ENCODE measurements around the gene ESPN.
A peak's percentile ranks its signal among the peaks of the same experiment; 100 is the strongest.
"Not testable (repeated sequence)": the region's sequence is repeated elsewhere in the genome, so short reads cannot be mapped to it uniquely, and the experiment has no call there.

Gene ESPN, protein sequence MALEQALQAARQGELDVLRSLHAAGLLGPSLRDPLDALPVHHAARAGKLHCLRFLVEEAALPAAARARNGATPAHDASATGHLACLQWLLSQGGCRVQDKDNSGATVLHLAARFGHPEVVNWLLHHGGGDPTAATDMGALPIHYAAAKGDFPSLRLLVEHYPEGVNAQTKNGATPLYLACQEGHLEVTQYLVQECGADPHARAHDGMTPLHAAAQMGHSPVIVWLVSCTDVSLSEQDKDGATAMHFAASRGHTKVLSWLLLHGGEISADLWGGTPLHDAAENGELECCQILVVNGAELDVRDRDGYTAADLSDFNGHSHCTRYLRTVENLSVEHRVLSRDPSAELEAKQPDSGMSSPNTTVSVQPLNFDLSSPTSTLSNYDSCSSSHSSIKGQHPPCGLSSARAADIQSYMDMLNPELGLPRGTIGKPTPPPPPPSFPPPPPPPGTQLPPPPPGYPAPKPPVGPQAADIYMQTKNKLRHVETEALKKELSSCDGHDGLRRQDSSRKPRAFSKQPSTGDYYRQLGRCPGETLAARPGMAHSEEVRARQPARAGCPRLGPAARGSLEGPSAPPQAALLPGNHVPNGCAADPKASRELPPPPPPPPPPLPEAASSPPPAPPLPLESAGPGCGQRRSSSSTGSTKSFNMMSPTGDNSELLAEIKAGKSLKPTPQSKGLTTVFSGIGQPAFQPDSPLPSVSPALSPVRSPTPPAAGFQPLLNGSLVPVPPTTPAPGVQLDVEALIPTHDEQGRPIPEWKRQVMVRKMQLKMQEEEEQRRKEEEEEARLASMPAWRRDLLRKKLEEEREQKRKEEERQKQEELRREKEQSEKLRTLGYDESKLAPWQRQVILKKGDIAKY

DNA sequence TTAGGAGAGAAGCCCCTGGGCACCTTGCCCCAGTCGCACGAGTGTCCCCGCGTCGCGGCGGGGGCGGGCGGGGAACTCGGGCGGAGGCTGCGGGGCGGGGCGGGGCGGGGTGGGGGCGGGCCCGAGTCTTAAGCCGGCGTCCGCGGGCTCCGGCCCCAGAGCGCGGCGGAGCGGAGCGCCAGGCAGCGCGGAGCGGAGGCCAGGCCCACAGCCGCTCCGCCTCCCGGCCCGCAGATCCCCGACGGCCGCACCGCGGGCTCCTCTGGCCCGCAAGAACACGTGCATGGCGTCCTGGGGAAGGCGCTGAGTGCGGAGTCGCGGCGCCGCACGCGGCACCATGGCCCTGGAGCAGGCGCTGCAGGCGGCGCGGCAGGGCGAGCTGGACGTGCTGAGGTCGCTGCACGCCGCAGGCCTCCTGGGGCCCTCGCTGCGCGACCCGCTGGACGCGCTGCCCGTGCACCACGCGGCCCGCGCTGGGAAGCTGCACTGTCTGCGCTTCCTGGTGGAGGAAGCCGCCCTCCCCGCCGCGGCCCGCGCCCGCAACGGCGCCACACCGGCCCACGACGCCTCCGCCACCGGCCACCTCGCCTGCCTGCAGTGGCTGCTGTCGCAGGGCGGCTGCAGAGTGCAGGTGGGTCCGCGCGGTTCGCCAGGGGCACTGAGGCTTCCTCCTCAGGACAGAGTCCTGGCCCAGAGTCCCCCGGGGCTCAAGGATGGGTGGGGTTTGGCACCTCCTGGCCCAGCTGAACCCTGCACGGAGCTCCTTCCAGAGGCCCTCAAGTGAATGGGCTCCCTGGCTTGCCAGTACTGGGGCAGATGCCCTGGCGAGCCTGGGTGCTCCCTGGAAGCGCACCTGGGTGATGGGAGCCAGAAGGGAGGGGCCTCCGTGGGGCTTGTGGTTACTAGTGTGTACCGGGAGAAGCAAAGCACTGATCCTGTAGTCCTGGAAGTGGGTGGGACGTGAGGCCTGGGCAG, at the start of gene ESPN:
ESPN (plus strand) TSS at position 158 of the 975 bp plus-strand sequence; CDS start at position 338, 180 bp downstream.
- DNase-seq (ENCODE audit: low read depth): no peak

DNA sequence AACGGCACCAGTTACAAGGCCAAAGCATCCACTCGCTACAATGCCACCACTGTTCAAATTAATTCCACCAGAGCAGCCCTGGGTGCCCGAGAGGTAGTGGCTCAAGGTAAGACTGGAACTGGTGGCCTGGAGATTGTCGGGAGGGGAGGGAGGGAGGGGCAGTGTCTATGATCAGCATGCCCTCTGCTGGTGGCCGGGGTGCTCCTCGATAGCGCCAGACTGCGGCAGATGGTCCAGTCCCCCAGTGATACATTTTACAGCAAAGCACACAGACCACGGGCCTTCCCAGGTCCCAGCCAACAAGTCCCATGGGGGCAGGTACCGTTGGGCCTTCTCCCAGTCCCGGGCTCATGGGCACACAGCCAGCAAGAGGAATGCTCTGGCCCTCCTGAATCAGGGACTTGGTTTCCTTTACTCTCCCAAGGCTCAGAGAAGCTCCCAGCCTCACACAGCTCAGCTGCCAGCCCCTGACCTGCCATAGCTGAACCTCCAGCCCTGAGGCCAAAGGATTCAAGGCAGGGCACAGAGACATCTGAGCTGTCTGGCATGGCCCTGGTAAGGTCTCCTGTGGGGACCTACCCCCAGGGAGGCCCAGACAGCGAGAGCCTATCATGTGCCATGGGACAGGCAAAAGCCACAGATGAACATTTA, 46.4 kb upstream of the ESPN start:
- no peak for DNase-seq (ENCODE audit: low read depth)

DNA sequence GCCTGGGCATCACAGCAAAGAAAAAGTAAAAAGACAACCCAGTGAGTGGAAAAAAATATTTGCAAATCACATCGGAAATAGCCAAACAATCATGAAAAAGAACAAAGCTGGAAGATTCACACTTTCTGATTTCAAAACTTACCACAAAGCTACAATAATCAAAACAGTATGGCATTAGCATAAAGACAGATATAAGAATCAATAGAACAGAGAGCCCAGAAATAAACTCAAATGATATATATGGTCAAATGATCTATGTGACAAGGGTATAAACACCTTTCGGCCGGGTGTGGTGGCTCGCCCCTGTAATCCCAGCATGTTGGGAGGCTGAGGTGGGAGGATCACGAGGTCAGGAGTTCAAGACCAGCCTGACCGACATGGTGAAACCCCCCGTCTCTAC, 44.5 kb upstream of the ESPN start:
- DNase-seq (ENCODE audit: low read depth): no peak

DNA sequence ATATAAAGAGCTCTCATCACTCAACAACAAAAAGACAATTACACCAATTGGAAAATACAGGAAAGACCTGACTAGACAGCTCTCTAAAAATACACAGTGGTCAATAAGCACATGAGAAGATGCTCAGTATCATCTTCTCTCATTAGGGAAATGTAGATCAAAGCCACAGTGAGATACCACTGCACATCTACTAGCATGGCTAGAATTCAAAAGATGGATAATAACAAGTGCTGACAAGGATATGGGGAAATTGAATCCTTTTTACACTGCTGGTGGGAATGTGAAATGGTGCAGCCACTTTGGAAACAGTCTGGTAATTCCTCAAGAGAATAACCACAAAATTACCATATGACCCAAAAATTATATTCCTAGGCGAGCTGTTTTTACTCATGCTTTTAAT, 40.4 kb upstream of the ESPN start:
- DNase-seq (ENCODE audit: low read depth): no peak

DNA sequence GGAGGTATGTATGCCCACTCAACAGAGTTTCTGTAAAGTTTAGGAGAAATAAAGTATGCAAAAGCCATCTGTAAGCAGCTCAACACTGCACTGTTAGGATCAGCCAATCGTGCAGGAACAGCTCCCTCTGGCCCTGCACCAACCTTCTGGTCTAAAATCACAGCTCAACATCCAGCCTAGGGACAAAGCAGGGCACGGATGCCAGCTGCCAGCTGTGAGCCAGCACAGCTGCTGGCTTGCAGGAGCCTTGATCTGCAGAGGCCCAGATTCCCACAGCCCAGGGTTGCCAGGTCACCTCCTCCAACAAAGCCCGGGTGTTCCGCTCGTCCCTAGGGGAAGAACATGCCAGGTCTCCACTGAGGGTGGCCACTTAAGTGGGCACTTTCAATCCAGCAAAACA, 39.6 kb upstream of the ESPN start:
- no peak for DNase-seq (ENCODE audit: low read depth)

DNA sequence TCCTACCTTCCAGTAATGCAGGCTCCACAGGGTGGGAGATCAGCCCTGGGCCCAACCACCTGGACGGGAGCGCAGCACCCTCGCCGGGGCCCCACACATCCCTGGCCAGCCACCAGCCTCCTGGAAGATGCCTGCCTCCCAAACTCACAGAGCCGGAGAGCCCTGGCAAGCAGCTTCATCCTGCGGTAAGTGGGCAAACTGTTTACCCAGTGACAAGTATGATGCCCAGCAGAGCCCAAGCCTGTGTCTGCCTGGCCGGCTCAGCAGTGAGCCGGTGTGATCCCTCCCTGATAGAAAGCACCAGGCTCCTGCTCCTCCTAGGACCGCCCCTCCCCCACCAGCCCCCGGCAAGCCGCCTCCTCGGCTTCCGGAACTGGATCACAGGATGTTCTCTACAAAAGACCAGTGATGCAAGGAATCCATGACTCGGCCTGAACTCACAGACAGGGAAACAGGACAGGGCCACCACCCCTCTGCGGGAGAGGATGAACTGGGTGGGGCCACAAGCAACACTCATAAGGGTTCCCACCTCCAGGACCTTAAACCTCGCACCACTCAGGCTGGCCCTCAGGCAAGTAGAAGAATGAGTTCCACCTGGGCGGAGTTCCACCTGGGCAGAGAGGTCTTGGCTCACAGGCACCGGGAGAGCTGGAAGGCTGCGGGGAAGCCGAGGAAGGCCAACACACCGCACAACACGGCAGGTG, 38.9 kb upstream of the ESPN start:
- peak; percentile 20 for DNase-seq (ENCODE audit: low read depth)

DNA sequence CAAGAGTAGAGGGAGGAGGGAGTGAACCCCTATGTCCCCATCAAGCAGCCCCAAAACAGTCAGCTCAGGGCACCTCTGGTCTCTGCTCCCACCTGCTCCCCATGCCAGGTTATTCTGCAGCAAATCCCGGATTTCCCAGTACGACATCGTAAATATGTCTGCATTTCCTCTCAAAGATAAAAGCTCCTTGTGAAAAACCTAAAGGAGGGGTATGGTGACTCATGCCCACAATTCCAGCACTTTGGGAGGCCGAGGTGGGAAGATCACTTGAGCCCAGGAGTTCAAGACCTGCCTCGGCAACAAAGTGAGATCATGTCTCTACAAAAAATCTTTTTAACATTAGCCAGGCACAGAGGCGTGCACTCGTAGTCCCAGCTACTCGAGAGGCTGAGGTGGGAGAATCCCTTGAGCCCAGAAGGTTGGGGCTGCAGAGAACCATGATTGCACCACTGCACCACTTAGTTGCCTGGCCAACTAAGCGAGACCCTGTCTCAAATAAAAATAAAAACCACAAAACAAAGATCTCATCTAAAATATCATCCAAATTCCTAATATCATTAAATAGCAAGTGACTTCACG, 38.1 kb upstream of the ESPN start:
- DNase-seq (ENCODE audit: low read depth): no peak

DNA sequence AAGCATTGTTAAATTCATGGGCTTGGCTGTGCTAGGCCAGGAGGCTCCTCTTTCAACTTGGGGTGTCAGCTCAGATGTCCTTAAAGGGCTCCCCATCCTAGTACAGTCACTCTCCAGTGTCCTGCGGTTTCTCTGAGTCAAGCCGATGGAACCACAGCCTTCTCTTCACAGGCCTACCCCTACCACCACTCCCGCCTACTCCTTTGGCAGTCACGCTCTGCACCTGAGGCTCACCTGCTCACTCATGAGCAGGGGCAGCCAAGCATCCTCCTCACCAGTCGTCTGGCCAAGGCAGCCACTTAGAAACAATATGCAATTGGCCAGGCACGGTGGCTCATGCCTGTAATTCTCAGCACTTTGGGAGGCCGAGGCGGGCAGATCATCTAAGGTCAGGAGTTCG, 34.6 kb upstream of the ESPN start:
- no peak for DNase-seq (ENCODE audit: low read depth)

DNA sequence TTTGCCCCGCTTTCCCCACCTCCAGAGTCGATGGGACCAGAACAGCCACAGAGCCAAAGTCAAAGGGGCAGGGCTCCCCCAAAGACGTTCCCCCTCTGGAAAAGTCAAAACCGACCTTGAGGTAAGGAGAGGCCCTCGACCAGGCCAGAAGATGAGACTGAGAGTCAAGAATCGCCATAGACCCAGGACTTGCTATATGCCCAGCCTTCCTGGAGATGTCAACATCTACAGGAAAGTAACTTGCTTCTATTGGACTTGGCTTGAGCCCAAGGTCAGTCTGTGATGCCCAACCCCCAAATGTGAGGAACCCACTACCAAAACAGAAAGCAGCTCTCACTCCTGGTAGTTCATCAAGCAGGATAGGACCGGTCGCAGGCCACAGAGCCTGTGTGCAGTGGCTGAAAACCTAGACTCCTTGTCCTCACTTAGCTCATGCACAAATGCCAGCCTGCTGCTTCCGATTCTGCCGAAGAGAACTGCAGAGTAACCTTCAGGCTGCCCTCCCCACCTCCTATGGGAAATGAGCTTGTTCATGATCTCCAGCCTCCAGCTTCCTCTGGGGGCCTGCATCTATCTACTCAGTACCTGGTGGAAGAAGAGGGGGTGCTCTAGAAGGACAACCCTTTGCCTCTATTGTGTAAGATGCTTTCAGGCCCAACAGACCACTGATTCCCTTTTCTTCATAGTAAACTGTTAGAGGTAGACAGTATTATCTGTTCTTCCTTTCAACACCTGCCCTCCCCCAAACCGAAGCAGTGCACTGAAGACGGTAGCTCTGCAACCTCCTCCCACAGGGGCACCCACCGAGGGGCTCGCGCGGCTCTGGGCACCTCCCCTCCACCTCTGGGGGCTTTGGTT, 32.4 kb upstream of the ESPN start:
- no peak for DNase-seq (ENCODE audit: low read depth)

DNA sequence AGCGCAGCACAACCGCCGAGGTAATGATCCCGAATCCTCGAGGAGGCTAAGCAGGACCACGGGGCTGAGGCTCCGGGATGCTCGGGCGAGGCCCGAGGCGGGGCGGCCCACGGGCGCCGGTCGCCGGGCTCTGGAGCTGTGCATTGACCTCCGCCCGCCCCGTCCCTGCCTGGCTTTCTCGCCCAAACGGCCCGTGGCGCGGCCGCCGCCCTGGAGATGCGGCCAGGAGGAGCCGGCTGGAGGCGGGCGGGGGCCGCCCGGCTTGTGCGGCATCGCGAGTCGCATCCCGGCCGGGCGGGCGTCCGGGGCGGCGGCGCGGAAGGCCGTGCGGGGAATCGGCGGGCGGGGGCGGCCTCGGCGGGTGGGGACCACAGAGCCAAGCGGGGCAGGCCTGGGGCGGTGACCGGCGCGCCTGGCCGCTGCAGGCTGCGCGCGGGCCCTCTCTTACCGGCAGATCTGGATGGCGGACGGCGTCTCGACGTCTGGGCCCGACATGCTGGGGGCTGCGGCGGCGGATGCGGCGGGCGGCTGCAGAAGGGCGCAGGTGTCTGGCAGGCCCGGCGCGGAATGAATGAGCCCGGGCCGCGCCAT, 31.7 kb upstream of the ESPN start:
- DNase-seq (ENCODE audit: low read depth): no peak

DNA sequence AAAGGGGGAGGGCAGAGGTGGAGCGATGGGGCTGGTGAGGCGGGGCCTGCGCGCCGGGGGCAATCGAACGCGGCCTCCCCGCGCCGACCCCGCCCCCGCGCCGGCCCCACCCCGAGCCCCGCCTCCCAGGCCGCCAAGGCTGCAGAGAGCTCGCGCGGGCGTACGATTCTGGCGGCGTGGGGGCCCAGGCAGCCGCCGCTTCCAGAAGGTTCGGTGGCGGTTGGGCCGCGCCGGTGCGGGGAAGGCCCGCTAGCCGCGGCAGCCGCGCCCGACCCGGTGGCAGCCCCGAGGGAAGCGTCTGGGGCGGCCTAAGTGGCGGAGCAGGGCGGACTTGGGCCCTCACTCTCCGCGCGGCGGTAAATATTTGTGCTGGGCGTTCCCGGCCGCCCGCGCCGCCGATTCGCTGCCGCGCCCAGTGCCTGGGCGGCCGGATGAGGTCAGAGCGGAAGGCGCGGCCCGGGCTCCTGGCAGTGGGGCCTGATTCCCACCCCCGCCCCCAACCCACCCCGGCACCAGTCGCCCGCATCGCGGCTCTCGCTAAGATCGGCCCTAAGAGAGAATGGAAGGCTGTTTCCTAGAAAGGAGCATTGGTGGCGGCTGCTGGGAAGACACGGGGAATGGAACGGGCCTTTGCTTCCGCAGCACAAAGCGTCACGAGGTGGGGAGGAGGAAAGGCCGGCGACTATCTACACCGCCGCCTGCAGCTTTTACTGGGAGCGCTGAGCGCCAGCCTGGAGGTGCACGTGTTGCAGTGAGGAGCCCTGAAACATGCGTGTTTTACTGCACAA, 31.0 kb upstream of the ESPN start, which contains the start of gene ACOT7:
ACOT7 (minus strand) TSS at position 368 of the 788 bp plus-strand sequence. CDS start 368 bp downstream, outside the sequence.
- DNase-seq (ENCODE audit: low read depth): peak; percentile 73

DNA sequence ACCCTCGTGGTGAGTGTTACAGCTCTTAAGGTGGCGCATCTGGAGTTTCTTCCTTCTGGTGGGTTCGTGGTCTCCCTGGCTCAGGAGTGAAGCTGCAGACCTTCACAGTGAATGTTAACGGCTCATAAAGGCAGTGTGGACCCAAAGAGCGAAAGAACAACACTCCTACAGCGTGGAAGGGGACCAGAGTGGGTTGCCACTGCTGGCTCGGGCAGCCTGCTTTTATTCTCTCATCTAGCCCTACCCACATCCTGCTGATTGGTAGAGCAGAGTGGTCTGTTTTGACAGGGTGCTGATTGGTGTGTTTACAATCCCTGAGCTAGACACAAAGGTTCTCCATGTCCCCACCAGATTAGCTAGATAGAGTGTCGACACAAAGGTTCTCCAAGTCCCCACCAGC, 29.4 kb upstream of the ESPN start:
- DNase-seq (ENCODE audit: low read depth): not testable (repeated sequence)

DNA sequence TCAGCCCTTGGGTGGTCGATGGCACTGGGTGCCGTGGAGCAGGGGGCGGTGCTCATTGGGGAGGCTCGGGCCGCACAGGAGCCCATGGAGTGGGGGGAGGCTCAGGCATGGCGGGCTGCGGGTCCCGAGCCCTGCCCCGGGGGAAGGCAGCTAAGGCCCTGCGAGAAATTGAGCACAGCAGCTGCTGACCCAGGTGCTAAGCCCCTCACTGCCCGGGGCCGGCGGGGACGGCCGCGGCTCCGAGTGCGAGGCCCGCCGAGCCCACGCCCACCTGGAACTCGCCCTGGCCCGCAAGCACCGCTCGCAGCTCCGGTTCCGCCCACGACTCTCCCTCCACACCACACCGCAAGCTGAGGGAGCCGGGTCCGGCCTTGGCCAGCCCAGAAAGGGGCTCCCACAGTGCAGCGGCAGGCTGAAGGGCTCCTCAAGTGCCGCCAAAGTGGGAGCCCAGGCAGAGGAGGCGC, 28.8 kb upstream of the ESPN start:
- not testable (repeated sequence) for DNase-seq (ENCODE audit: low read depth)

DNA sequence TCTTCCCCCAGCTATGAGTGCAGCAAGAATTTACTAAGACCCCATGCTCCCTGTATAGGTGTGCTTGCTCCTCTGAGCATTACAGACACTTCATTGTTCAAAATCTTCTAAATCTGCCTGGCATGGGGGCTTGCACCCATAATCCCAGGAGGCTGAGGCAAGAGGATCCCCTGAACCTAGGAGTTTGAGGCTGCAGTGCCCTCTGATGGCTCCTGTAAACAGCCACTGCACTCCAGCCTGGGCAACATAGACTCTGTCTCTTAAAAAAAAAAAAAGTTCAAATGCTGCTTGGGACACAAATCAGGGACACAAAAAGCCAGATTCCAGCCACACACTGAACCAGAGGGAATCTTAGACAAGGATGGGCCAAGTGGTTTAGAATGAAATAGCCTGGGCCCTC, 27.6 kb upstream of the ESPN start:
- no peak for DNase-seq (ENCODE audit: low read depth)

DNA sequence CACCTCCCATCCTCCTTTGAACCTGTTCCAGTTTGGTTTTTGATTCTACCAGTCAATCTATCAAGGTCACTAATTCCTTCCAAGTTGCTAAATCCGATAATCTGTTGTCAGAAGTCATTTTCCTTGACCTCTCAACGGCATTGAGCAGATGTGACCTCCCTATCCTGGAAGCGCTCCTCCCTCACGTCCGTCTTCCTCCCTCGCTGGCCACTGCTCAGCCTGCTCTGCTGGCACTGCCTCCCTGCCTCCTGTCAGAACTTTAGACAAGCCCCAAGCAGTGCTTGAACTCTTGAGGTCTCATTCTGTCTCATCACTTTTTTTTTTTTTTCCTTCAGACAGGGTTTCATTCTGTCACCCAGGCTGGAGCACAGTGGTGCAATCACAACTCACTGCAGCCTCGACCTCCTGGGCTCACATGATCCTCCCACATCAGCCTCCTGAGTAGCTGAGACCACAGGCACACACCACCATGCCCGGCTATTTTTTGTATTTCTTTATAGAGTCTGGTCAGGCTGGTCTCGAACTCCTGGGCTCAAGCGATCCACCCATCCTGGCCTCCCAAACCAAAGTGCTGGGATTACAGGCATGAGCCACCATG, 26.6 kb upstream of the ESPN start:
- no peak for DNase-seq (ENCODE audit: low read depth)

DNA sequence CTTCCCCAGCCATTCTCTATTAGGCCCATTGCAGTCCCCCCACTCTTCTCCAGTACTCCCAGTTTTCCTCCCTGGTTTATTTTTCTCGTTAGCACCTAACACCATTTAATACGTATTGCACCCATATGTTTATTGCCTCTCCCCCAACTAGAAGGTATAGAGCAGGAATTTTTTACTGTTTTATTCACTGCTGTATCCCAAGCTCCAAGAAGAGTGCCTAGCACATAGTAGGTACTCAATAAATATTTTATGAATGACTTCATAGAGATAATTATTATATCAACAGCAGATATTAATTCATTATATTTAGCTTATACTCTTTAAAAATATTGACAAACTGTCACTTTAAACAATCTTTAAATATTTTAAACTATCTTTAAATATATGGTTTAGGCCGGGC, 25.3 kb upstream of the ESPN start:
- no peak for DNase-seq (ENCODE audit: low read depth)

DNA sequence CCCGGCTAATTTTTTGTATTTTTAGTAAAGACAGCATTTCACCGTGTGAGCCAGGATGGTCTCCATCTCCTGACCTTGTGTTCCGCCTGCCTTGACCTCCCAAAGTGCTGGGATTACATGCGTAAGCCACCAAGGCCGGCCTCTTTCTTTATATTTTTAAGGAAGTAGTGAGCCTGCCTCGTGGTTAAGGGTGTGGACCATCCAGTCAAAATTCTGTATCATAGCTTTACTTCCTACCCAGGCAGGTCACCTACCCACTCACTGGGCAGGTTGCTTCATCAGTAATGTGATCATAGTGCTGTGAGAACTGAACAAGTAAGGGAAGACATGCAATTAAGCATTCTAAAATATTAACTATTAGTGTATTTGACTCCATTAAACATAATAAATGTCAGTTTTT, 22.9 kb upstream of the ESPN start:
- DNase-seq (ENCODE audit: low read depth): no peak

DNA sequence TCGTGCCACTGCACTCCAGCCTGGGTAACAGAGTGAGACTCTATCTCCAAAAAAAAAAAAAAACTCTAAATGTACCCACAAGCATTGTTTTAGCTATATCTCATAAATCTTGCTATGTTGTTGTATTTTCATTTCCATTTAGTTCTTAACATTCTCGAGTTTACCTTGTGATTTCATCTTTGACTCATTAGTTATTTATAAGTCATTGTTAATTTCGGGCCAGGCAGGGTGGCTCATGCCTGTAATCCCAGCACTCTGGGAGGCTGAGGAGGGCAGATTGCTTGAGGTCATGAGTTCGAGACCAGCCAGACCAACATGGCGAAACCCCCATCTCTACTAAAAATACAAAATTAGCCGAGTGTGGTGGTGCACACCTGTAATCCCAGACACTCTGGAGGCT, 16.6 kb upstream of the ESPN start:
- no peak for DNase-seq (ENCODE audit: low read depth)
